Lower leg skin (tissue), 3 donors: ENCODE data around the gene CX3CR1.

ENCODE experiments used
- CTCF ChIP-seq, 3 donors: fragments of 450-650 bp; IDR thresholded peaks; one replicate each; pipeline ENCODE4 v1.5.1; 2016; ENCODE audit warnings: antibody characterized with exemption in 3 of 3, mild to moderate bottlenecking in 3 of 3, moderate library complexity in 2 of 3
- POLR2A ChIP-seq, 2 donors: fragments of 450-650 bp; IDR thresholded peaks; one replicate each; pipeline ENCODE4 v1.6.1; 2016 to 2017; ENCODE audit warnings: antibody characterized with exemption in 2 of 2, mild to moderate bottlenecking in 1 of 2, moderate library complexity in 1 of 2

GRCh38 chr3:39299279-39299678 lies 19.4 kb upstream of the CX3CR1 start:
- TF ChIP-seq POLR2A (IDR thresholded peaks at IDR 0.05) (no peak), CTCF (IDR thresholded peaks at IDR 0.05) (no peak)
